ENCODE measurements around the gene NXPE3. TPM values are rescaled to one million over a fixed set of nuclear protein-coding genes. Genes with fewer than 3 reads are reported as not detected.

The NXPE3 gene
- total and polyA plus RNA-seq, 2 donors, result 9.3 to 12.3 TPM

DNA sequence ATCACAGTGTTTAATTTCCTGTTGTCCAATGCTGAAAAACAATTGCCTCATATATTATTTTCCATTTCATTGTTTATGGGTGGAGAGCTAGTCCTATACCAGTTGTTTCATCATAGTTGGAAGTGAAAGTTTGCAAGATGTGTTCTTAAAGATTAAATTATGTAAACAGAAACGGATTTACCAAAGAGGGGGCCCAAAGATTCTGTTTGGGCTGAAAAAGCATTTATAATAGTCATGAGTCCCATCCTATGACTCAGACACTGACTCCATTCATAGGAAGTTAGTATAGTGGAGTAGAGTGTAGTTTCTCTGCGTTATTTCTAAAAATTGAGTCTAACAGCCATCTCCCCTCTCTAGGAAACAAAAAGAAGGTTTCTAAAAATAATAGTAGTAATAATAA, 94.6 kb downstream of the NXPE3 start:
- H3K4me1 ChIP-seq (ENCODE audit: insufficient read depth), result no peaks in the 10 kb centered on the region
- H3K4me3 ChIP-seq (ENCODE audit: low read depth, low read length), result no peak overlapping the region
- no peaks in the 10 kb centered on the region for H3K36me3 ChIP-seq (ENCODE audit: insufficient read depth)
- WGBS, result 52% methylated on average over 2 of the region's 2 CpGs
- no peak for DNase-seq (ENCODE audit: extremely low spot score)
- H3K27ac ChIP-seq (ENCODE audit: low read depth), result no peak overlapping the region

GRCh38 chr3:101876142-101876541, 97.1 kb downstream of the NXPE3 start:
- WGBS, result 75% methylated on average over 8 of the region's 8 CpGs
- no peaks in the 10 kb centered on the region for H3K4me1 ChIP-seq (ENCODE audit: insufficient read depth)
- no peak overlapping the region for H3K4me3 ChIP-seq (ENCODE audit: low read depth, low read length)

More at GRCh38 chr3:101876142-101876541, 97.1 kb downstream of the NXPE3 start:
- no peak for DNase-seq (ENCODE audit: extremely low spot score)
- no peak overlapping the region for H3K27ac ChIP-seq (ENCODE audit: low read depth)
- no peaks in the 10 kb centered on the region for H3K36me3 ChIP-seq (ENCODE audit: insufficient read depth)

Other genes starting within 250 kb of the NXPE3 start
- 32.5 TPM for gene TRMT10C, start 217.3 kb upstream of the NXPE3 start, total RNA-seq
- gene TRMT10C, start 217.3 kb upstream of the NXPE3 start, polyA plus RNA-seq, result 20.4 TPM
- gene PCNP, start 205.0 kb upstream of the NXPE3 start, total RNA-seq, result 208 TPM
- 147 TPM for gene PCNP, start 205.0 kb upstream of the NXPE3 start, polyA plus RNA-seq
- gene ZBTB11, start 102.1 kb upstream of the NXPE3 start, total RNA-seq, result 41.1 TPM
- 9.0 TPM for gene ZBTB11, start 102.1 kb upstream of the NXPE3 start, polyA plus RNA-seq
- gene RPL24, start 92.5 kb upstream of the NXPE3 start, total RNA-seq, result 2,278 TPM
- gene RPL24, start 92.5 kb upstream of the NXPE3 start, polyA plus RNA-seq, result 1,322 TPM
- 34.4 TPM for gene CEP97, start 54.6 kb upstream of the NXPE3 start, total RNA-seq
- gene CEP97, start 54.6 kb upstream of the NXPE3 start, polyA plus RNA-seq, result 3.4 TPM
- gene NFKBIZ, start 70.3 kb downstream of the NXPE3 start, total RNA-seq, result 31.1 TPM
- gene NFKBIZ, start 70.3 kb downstream of the NXPE3 start, polyA plus RNA-seq, result 16.8 TPM